Ovary (tissue), 9 donors: ENCODE data around the gene TMPRSS4. TPM values are rescaled to one million over a fixed set of nuclear protein-coding genes. Genes with fewer than 3 reads are reported as not detected.

Experiments
- DNase-seq, 5 donors: peaks; one replicate each; pipeline ENCODE4 v3.0.0-alpha.2; 2019 to 2020
- H3K27ac ChIP-seq, 2 donors: fragments of 200-600 bp; one replicate each; pipeline versions ENCODE4 v1.5.1 to v1.8.0; 2019 to 2022
- H3K27me3 ChIP-seq: fragments of 200-600 bp; one replicate; pipeline ENCODE4 v1.8.0; 2022
- H3K36me3 ChIP-seq: fragments of 200-600 bp; sonication (generic); one replicate; pipeline ENCODE4 v1.5.1; 2019
- H3K4me1 ChIP-seq: one replicate; pipeline ENCODE4 v1.8.1; 2013; ENCODE audit warnings: mild to moderate bottlenecking, moderate library complexity; ENCODE audit not compliant: insufficient read depth
- H3K4me3 ChIP-seq: fragments of 200-600 bp; sonication (generic); one replicate; pipeline ENCODE4 v1.5.1; 2017
- H3K9me3 ChIP-seq, 2 donors: fragments of 200-600 bp in 1 of 2; sonication (generic) in 1 of 2; one replicate each; pipeline versions ENCODE4 v1.5.1 to v1.8.1; 2013 to 2019; ENCODE audit warnings: mild to moderate bottlenecking in 1 of 2, moderate library complexity in 1 of 2
- CTCF ChIP-seq, 3 donors: fragments of 450-650 bp in 2 of 3; fragments of 200-600 bp in 1 of 3; IDR thresholded peaks; one replicate each; pipeline versions ENCODE4 v1.5.1 to v1.8.0; 2016 to 2022; ENCODE audit warnings: antibody characterized with exemption in 3 of 3, mild to moderate bottlenecking in 1 of 3
- EP300 ChIP-seq: sonication (generic); formaldehyde crosslinking; IDR thresholded peaks from one replicate; pipeline ENCODE4 v1.6.1; 2017; ENCODE audit warnings: antibody characterized with exemption
- POLR2A ChIP-seq: fragments of 450-650 bp; IDR thresholded peaks from one replicate; pipeline ENCODE4 v1.6.1; 2017; ENCODE audit warnings: antibody characterized with exemption, mild to moderate bottlenecking, moderate library complexity
- WGBS, 3 donors: extraction: QIAGEN DNeasy Blood & Tissue Kit in 1 of 3; methylation state at CpG; one replicate each; pipeline versions ENCODE4 v1.1.5 to v1.1.7; 2013 to 2017; 5-methylcytosine and 5-hydroxymethylcytosine counted together
- intact Hi-C, 4 donors: fragments of 100-400 bp; cut with DNase I; formaldehyde crosslinking; loops; one replicate each; pipeline versions ENCODE4 v1.11.0 to v1.15.1; 2022 to 2023
- polyA plus RNA-seq, 2 donors: library from polyadenylated mRNA; stranded (reverse); fragments of 200-250 nt in 1 of 2; fragments of 350-450 nt in 1 of 2; fragmentation: Illumina TruSeq in 1 of 2; extraction: RNeasy Lipid Tissue Mini Kit (QIAGEN cat#74804) in 1 of 2; gene quantifications; one replicate each; pipeline ENCODE4 v1.2.3, GENCODE V29; 2013 to 2014
- total RNA-seq, 7 donors: library from RNA; depleted of rRNA in 2 of 7; stranded (reverse); fragments of >200 nt in 2 of 7; fragmentation: NEBNext Ultra II Directional in 3 of 7; extraction: Animal tissue kit (Norgen Biotek cat#: 25700) in 3 of 7; gene quantifications; one replicate each; pipeline versions ENCODE4 v1.1.0 to v1.2.4, GENCODE V29; 2016 to 2023
- donor health status: DM: no; HTN: no; CAD: no; lungs with moderate emphysema.
- donor health status: DM: no; HTN: no; CAD: no.
- donor health status: Bipolar disorder and iron deficiency.
- donor health status: DM: yes; HTN: yes; CAD: no.
- donor health status: DM: no; HTN: no; CAD: no.
- donor health status: DM: yes; HTN: yes; CAD: no.

The TMPRSS4 gene
- total and polyA plus RNA-seq, 9 donors = 0.20 to 2.3 (median 0.85) TPM; not detected in 5

GRCh38 chr11:118064956-118065355, 11.9 kb upstream of the TMPRSS4 start:
- no peak overlapping the region for H3K4me3 ChIP-seq
- 76 to 80% (median 78%) methylated on average over 9 of the region's 9 CpGs for WGBS, 3 donors
- TF ChIP-seq EP300 (no peak), POLR2A (no peak), CTCF (IDR thresholded peaks at IDR 0.05) (no peak)
- no peak for DNase-seq
- H3K36me3 ChIP-seq = no peaks in the 10 kb centered on the region
- no peaks in the 10 kb centered on the region for H3K4me1 ChIP-seq
- H3K27ac ChIP-seq = no peak overlapping the region
- intact Hi-C loops = no loop called here
- H3K27me3 ChIP-seq = no peaks in the 10 kb centered on the region
- H3K9me3 ChIP-seq = no peaks in the 10 kb centered on the region

GRCh38 chr11:118065384-118065783, 11.5 kb upstream of the TMPRSS4 start:
- 86 to 94% (median 92%) methylated on average over 3 of the region's 3 CpGs for WGBS, 3 donors
- H3K4me1 ChIP-seq = no peaks in the 10 kb centered on the region
- no peak overlapping the region for H3K27ac ChIP-seq
- no peak for DNase-seq
- H3K27me3 ChIP-seq = no peaks in the 10 kb centered on the region
- no peaks in the 10 kb centered on the region for H3K9me3 ChIP-seq
- H3K4me3 ChIP-seq = no peak overlapping the region
- H3K36me3 ChIP-seq = no peaks in the 10 kb centered on the region
- TF ChIP-seq EP300 (no peak), CTCF (IDR thresholded peaks at IDR 0.05) (no peak), POLR2A (no peak)
- intact Hi-C loops = no loop called here

GRCh38 chr11:118067006-118067405, 9.9 kb upstream of the TMPRSS4 start:
- TF ChIP-seq CTCF (IDR thresholded peaks at IDR 0.05) (no peak), POLR2A (no peak), EP300 (no peak)
- no peak overlapping the region for H3K4me3 ChIP-seq
- H3K4me1 ChIP-seq = no peaks in the 10 kb centered on the region
- intact Hi-C loops = no loop called here
- DNase-seq = no peak
- no peaks in the 10 kb centered on the region for H3K9me3 ChIP-seq
- WGBS, 3 donors = 88 to 92% (median 92%) methylated on average over 8 of the region's 8 CpGs
- no peaks in the 10 kb centered on the region for H3K27me3 ChIP-seq
- H3K27ac ChIP-seq = no peak overlapping the region
- no peaks in the 10 kb centered on the region for H3K36me3 ChIP-seq

GRCh38 chr11:118068206-118068944, 8.5 kb upstream of the TMPRSS4 start:
- TF ChIP-seq POLR2A (no peak), CTCF (IDR thresholded peaks at IDR 0.05) (no peak), EP300 (no peak)
- H3K36me3 ChIP-seq = no peaks in the 10 kb centered on the region
- no peak overlapping the region for H3K27ac ChIP-seq

More at GRCh38 chr11:118068206-118068944, 8.5 kb upstream of the TMPRSS4 start:
- no peaks in the 10 kb centered on the region for H3K9me3 ChIP-seq
- no peak overlapping the region for H3K4me3 ChIP-seq
- H3K4me1 ChIP-seq = no peaks in the 10 kb centered on the region
- WGBS, 3 donors = 55 to 64% (median 61%) methylated on average over 24 of the region's 24 CpGs
- no peaks in the 10 kb centered on the region for H3K27me3 ChIP-seq
- no peak for DNase-seq
- intact Hi-C loops = no loop called here
